HG02938 (cell line): ENCODE results near the gene ZBTB25.

Experiments
- ATAC-seq: cut with Tn5 transposase; IDR thresholded peaks from one replicate; pipeline ENCODE4 v1.9.1; 2021; ENCODE audit warnings: mild to moderate bottlenecking, moderate library complexity; ENCODE audit not compliant: unreplicated experiment

Gene ZBTB25

GRCh38 chr14:64444984-64445845 is 58.4 kb downstream of the ZBTB25 start:
- ATAC-seq, result peak; percentile 95

- ATAC-seq, result no peak
Observed at GRCh38 chr14:64444140-64444539, 59.5 kb downstream of the ZBTB25 start.

- ATAC-seq, result no peak
Observed at GRCh38 chr14:64442300-64442988, 61.2 kb downstream of the ZBTB25 start.

GRCh38 chr14:64440494-64440893 is 63.1 kb downstream of the ZBTB25 start:
- no peak for ATAC-seq

GRCh38 chr14:64439141-64439540 is 64.5 kb downstream of the ZBTB25 start:
- no peak for ATAC-seq

- no peak for ATAC-seq
Observed at GRCh38 chr14:64438181-64438841, 65.3 kb downstream of the ZBTB25 start.

- no peak for ATAC-seq
Observed at GRCh38 chr14:64434528-64434927, 69.1 kb downstream of the ZBTB25 start.

GRCh38 chr14:64423987-64424386 is 79.7 kb downstream of the ZBTB25 start:
- no peak for ATAC-seq

- no peak for ATAC-seq
Observed at GRCh38 chr14:64422756-64423155, 80.9 kb downstream of the ZBTB25 start.

- no peak for ATAC-seq
Observed at GRCh38 chr14:64422005-64422404, 81.6 kb downstream of the ZBTB25 start.

GRCh38 chr14:64421166-64421565 is 82.5 kb downstream of the ZBTB25 start:
- ATAC-seq, result no peak

- ATAC-seq, result no peak
Observed at GRCh38 chr14:64419003-64419402, 84.6 kb downstream of the ZBTB25 start.

GRCh38 chr14:64417771-64418125 is 85.9 kb downstream of the ZBTB25 start:
- no peak for ATAC-seq

GRCh38 chr14:64417055-64417770 is 86.4 kb downstream of the ZBTB25 start:
- ATAC-seq, result no peak

- no peak for ATAC-seq
Observed at GRCh38 chr14:64416348-64416932, 87.2 kb downstream of the ZBTB25 start.

GRCh38 chr14:64412237-64412636 is 91.4 kb downstream of the ZBTB25 start:
- ATAC-seq, result no peak

- ATAC-seq, result no peak
Observed at GRCh38 chr14:64411001-64411400, 92.6 kb downstream of the ZBTB25 start.

GRCh38 chr14:64410084-64410774 is 93.4 kb downstream of the ZBTB25 start:
- no peak for ATAC-seq

GRCh38 chr14:64409126-64409920 is 94.3 kb downstream of the ZBTB25 start:
- ATAC-seq, result no peak
